Smooth muscle cell of the coronary artery (primary cell): ENCODE data around the gene FMC1. TPM values are rescaled to one million over a fixed set of nuclear protein-coding genes. Genes with fewer than 3 reads are reported as not detected.

Source experiments
- total RNA-seq: library from RNA; depleted of rRNA; stranded (reverse); fragments of >200 nt; gene quantifications from 2 replicates; pipeline ENCODE4 v1.2.3, GENCODE V29; 2014; ENCODE audit warnings: low replicate concordance

Gene FMC1
- total RNA-seq = 3.3 and 11.7 TPM in 2 replicates

GRCh38 chr7:139341058-139341775, at the start of gene FMC1:
Gene FMC1, plus strand, starts transcription at chr7:139341337. Its CDS starts 48 bp downstream, at chr7:139341385.

GRCh38 chr7:139359366-139360209, 18.5 kb downstream of the FMC1 start, which contains the start of gene LUC7L2:
Gene LUC7L2, plus strand, starts transcription at chr7:139359894. Its CDS starts 368 bp downstream, at chr7:139360262.

Other genes with a start within 250 kb of the FMC1 start
- 16.8 and 17.5 TPM in 2 replicates for gene ZC3HAV1, start 231.6 kb upstream of the FMC1 start, total RNA-seq
- gene UBN2, start 110.1 kb upstream of the FMC1 start, total RNA-seq = 2.3 and 2.9 TPM in 2 replicates
- 30.0 and 47.3 TPM in 2 replicates for gene LUC7L2, start 18.6 kb downstream of the FMC1 start, total RNA-seq
- 0.08 TPM in 1 of 2 replicates, not detected in the other for gene KLRG2, start 142.3 kb downstream of the FMC1 start, total RNA-seq
- not detected in 2 replicates for gene CLEC2L, start 182.3 kb downstream of the FMC1 start, total RNA-seq